GM12865 (cell line): ENCODE results near the gene LGI1.
A peak's percentile ranks its signal among the peaks of the same experiment; 100 is the strongest.

Source experiments
- DNase-seq: peaks from one replicate; pipeline ENCODE4 v3.0.0; 2010; ENCODE audit warnings: low read depth
- H3K4me3 ChIP-seq: 2 replicates; pipeline ENCODE4 v1.5.1; 2011; ENCODE audit warnings: mild to moderate bottlenecking, low read depth, low read length, control low read depth
- CTCF ChIP-seq: IDR thresholded peaks from 2 replicates; pipeline ENCODE4 v1.5.1; 2011; ENCODE audit warnings: low read length, control low read depth, low read depth, inconsistent platforms; ENCODE audit not compliant: insufficient read depth; ENCODE audit errors: missing control alignments

LGI1 gene

DNA sequence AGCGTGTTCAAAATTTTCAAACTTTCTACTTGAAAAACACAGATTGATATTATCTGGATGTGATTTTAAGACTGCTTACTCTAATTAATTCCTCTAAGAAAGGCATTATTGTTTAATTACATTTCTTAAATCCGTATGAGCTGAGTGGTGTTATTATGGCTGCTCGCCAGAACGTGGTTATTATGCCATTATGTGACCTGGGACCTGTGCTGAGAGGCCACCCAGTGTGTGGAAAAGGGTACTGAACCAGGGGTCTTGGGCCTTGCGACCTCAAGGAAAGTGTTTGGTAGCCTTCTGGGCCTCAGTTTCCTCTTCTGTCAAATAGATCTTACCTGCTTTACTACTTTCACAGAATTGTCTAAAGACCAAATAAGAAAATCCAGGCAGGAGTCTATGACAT, 15.4 kb downstream of the LGI1 start:
- TF ChIP-seq CTCF: no peak
- DNase-seq: no peak
- no peak overlapping the region for H3K4me3 ChIP-seq

DNA sequence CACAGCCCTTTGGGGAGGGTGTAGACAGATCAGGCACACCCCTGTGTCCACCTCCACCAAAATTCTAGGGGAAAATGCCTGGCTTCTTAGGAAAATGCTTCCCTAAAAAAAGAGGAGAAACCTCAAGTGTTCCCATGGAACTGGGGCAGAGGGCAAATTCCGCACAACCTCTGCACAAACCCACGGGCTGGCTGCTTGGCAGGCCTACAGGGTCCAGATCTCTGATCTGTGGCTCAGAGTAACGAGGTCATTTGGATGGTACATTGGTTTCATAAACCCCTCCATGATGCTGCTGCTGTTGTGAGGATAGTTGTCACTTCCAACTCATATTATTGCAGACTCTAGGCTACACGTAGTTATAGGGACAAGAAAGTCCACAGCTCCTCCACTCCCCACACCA, 16.0 kb downstream of the LGI1 start:
- DNase-seq: no peak
- no peak overlapping the region for H3K4me3 ChIP-seq
- no peak for TF ChIP-seq CTCF

DNA sequence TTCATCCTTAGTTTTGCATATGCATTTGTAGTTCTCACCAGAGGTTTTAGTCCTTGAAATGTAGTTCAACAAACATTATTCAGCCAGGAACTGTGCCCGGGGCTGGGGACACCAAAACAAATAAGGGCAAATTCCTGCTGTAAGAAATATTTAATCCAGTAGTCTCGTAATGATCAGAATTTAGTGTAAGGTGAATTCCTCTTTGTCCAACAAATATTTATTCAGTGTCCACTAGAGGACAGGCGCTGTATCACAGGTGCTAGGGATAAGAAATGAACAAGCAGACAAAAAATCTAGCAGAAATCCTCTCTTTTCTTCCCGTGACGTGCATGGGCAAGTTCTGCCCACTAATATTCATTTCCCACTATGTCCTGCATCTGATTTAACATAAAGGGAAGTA, 17.6 kb downstream of the LGI1 start:
- no peak for TF ChIP-seq CTCF
- no peak for DNase-seq
- no peak overlapping the region for H3K4me3 ChIP-seq

DNA sequence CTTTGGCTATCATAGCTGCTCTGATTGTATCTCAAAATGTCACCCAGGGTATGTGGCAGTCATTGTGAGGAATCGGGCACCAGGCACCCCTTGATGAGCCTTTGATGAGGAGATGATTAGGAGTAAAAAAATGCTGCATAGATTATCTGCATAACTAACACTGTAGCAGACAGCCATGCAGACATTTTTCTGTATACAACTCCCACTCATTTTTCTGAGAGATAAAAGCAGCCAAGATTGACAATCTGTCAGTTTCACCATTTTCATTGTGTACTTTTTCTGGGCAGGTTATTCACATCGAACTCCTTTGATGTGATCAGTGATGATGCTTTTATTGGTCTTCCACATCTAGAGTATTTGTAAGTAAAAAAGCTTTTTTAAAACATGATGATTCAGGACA, 19.4 kb downstream of the LGI1 start:
- H3K4me3 ChIP-seq: no peak overlapping the region
- DNase-seq: no peak
- TF ChIP-seq CTCF: no peak

DNA sequence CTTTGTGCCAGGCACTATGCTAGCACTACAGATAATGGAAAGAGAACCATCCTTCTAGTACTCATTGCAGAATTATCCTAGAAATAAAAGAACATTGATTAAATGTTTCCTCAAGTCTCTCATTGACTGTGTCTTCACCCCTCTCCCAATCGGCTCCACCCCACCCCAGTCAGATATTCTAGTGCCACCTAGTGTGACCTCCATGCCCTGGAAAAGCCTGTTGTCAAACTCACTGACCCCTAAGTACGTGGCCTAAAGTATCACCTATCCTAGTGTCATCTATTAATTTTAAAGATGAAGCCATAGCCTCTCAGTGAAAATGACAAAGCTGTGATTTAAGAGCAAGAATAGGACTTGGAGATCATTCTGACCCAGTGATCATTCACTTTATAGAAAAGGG, 26.3 kb downstream of the LGI1 start:
- H3K4me3 ChIP-seq: no peak overlapping the region
- peak; percentile 19 for TF ChIP-seq CTCF
- DNase-seq: peak; percentile 20

DNA sequence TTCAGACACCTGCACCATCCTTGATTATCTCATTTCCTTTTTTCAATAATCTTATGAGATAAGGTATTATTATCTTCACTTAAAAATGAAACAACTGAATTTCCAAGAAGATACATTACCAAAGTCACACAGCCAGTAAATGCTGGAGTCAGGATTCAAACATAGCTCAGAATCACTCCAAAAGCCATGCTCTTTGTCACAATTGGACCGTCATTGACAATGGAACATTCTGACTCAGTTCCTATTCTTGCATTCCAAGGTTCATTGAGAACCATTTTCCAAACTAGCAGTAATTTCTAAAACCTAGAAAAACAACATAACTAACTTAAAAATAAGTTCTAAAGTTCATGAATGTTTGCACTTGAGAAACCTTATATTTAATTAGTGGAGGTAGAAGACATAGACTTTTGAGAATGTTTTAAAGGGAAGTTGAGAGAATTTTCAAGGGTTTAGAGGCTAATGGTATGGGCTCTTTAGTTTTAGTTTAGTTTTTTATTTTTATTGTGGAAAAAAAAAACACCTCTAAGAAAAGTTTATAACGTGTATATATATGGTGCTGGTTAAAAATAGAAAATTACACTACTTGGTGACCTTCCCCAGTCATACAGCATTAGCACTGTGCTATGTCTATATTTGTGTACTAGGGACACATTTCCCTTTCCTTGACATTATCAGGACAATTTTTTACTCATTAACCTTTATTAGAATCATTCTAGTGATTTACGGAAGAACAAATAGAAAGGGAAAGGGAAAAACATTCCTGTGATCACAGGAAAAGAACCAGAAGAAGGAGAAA, 30.9 kb downstream of the LGI1 start:
- no peak for TF ChIP-seq CTCF
- no peak for DNase-seq

DNA sequence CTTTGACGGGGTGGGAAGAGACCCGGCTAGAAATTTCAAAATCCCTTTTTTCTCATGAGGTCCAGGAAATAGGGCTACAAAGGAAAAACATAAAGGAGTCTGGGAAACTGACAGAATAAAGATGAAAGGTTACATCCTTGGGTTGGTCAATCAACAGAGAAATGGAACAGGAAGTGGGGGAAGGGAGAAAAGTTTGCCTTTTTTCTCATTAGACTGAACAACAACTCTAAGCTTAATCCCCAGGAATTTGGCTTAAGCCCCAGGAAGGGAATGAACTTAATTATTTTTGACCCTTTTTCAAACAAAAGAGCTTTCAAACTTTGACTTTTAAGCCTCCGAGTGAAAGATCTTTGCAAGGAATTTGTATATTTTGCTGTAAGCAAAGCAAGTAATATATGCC, 32.7 kb downstream of the LGI1 start:
- no peak for DNase-seq
- no peak overlapping the region for H3K4me3 ChIP-seq
- TF ChIP-seq CTCF: no peak

More for the DNA sequence above, 30.9 kb downstream of the LGI1 start:
- no peak overlapping the region for H3K4me3 ChIP-seq
